Measurements from ENCODE around the gene SLC22A23.

The SLC22A23 gene

GRCh38 chr6:3499603-3500002 is 42.8 kb upstream of the SLC22A23 start:
- DNase-seq (ENCODE audit: extremely low read depth, low read depth), result no peak
- TF ChIP-seq CTCF (IDR thresholded peaks at IDR 0.05; ENCODE audit: low read depth, low read length), result no peak

GRCh38 chr6:3496395-3496794 is 39.5 kb upstream of the SLC22A23 start:
- no peak for DNase-seq (ENCODE audit: extremely low read depth, low read depth)
- no peak for TF ChIP-seq CTCF (IDR thresholded peaks at IDR 0.05; ENCODE audit: low read depth, low read length)

- no peak for TF ChIP-seq CTCF (IDR thresholded peaks at IDR 0.05; ENCODE audit: low read depth, low read length)
- no peak for DNase-seq (ENCODE audit: extremely low read depth, low read depth)
These were observed 37.7 kb upstream of the SLC22A23 start for GRCh38 chr6:3494391-3495100.

GRCh38 chr6:3490625-3490980 is 33.8 kb upstream of the SLC22A23 start:
- DNase-seq (ENCODE audit: extremely low read depth, low read depth), result no peak
- TF ChIP-seq CTCF (IDR thresholded peaks at IDR 0.05; ENCODE audit: low read depth, low read length), result no peak

GRCh38 chr6:3489961-3490624 is 33.2 kb upstream of the SLC22A23 start:
- DNase-seq (ENCODE audit: extremely low read depth, low read depth), result no peak
- no peak for TF ChIP-seq CTCF (IDR thresholded peaks at IDR 0.05; ENCODE audit: low read depth, low read length)

GRCh38 chr6:3489027-3489757 is 32.3 kb upstream of the SLC22A23 start:
- no peak for DNase-seq (ENCODE audit: extremely low read depth, low read depth)
- TF ChIP-seq CTCF (IDR thresholded peaks at IDR 0.05; ENCODE audit: low read depth, low read length), result no peak

- DNase-seq (ENCODE audit: extremely low read depth, low read depth), result no peak
- no peak for TF ChIP-seq CTCF (IDR thresholded peaks at IDR 0.05; ENCODE audit: low read depth, low read length)
These were observed 28.1 kb upstream of the SLC22A23 start for GRCh38 chr6:3484946-3485345.

Measured in AG09319 (cell line).